Stimulated activated CD8-positive, alpha-beta memory T cell treated with anti-CD3 and anti-CD28 coated beads, Interleukin-4, amount 100 ng/mL, for 1 hour (primary cell): ENCODE data around the gene ECHDC3.

Experiments used
- DNase-seq, 2 donors: peaks; one replicate each; pipeline ENCODE4 v3.0.0-alpha.2; 2020; ENCODE audit warnings: low read depth in 2 of 2, low spot score in 1 of 2

Gene ECHDC3

DNA sequence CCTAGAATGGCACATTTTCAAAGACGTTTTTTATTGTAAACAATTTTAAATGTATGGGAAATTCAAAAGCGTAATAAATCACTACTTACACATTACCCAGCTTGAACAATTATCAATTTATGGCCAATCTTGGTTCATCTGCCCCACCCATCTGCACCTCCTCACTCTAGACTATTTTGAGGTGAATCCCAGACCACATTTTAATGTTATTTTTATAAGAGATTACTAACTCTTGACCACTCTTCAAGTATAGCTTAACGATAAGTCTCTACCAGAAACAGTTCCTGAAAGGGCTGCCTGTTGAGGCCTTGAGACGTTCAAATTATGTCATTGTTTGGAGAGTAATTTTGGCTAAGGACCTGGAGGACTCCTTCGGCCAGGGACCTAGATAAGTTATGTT is 33.2 kb downstream of the ECHDC3 start:
- DNase-seq = no peak

DNA sequence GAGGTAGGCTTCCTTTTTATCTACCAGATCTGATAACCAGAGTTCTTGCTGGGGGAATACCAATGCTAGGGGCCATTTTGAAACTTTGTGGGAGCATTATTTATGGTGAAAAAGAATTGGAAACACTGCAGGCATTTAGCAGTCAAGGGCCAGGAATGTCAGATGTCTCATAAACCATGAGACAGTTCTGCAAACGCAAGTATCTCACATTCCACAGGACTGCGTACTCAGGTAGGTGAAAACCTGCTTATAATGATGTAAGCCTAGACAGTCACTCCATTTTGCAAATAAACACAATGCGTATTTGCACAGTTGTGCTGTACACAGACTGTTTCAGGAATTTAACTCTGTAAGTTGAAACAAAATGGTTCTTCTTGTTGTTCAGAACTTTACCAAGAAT is 33.9 kb downstream of the ECHDC3 start:
- DNase-seq = no peak

DNA sequence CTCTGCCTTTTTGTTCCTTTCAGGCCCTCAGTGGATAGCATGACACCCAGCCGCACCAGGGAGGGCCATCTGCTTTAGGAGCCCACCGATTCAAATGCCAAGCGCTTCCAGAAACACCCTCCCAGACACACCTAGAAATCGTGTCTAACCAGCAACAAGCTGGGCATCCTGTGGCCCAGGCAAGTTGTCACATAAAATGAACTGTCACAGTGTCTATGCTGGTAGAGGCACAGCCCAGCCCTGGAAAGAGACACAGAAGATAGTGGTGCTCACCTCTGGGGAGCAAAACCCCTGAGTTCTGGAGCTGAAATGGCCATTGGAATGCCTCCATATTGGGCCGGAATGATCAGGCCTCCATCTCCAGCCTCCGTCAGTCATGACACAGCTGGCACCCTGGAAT is 38.9 kb downstream of the ECHDC3 start:
- DNase-seq = no peak

DNA sequence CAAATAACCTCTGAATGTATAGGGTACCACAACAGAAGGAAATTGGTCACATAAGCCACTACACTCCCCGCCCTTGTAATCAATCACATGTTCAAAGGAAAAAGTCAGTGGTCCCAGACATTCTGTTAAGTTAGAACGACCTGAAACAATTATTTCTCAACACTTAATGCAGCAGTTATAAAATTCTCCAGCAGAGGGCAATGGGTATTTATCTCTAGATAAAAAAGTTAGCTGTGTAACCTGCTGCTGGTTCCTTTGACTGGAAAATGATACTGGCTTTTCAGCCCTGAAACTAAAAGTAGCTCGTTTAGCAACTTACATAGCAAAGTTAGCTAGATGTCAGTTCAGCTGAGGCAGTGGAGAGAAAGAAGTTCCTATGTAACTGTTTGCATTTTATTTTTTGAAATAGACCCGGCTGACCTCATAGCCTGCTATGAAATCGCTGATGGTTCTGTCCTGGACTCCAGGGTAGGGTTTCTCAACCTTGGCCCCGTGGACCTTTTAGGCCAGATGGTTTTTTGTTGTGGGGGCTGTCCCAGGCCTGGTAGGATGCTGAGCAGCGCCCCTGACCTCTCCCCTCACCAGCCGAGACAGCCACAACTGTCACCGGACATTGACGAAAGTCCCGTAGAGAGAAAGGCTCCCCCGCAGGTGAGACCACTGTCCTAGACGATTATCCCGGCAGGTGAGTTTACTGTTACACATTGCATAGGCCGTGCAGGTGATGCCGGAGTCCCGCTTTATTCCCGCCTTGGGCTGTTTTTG is 40.8 kb downstream of the ECHDC3 start:
- DNase-seq = no peak

DNA sequence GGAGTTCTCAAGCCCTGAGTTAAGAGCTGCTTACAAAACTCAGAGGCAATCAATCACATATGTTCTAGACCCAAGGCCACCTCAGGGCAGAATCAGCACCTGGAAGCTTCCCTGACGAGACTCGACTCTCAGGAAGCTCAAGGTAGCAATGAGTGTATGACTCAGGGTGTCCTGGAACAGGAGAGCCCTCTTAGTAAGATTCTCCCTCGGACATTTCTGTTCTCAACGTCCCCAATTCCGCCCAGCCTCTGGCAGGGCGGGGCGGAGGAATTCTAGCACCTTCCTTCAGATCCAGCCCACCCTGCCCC is 41.3 kb downstream of the ECHDC3 start:
- no peak for DNase-seq

DNA sequence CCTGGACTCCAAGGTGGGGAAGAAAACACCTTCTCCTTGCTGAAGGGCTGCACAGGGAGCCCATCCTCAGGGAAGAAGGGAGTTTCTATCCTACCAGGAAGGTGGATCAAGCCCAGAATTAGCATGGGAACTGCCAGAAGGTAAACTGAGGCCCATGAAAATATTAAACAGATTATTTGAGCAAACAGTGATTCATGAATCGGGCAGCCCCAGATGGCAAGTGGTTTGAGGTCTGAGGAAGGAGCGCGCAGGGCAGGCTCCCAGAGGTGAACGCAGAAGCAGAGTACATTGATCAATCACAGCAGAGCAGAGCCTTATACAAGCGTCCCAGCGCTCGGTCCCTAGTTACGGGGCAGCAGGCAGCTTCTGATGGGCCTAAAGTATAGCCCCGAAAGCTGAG is 45.2 kb downstream of the ECHDC3 start:
- DNase-seq = no peak

DNA sequence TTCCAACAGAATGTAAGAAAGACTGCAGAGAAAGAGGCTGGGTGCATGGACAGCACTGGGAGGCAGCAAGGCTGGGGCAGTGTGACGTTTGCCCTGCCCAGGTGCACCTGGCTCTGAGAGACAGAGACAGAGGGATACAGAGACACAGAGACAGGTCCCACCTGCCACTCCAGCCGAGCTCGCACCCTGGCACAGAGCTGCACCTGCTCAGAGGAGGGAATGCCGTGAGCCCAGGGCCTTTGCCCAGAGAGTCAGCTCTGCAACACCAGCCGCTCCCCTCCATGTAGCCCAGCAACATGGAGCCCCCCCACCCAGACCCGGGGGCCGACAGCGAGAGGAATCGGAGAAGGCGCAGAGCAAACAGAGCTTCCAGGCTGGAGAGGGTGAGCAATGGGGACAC is 45.7 kb downstream of the ECHDC3 start:
- DNase-seq = no peak

DNA sequence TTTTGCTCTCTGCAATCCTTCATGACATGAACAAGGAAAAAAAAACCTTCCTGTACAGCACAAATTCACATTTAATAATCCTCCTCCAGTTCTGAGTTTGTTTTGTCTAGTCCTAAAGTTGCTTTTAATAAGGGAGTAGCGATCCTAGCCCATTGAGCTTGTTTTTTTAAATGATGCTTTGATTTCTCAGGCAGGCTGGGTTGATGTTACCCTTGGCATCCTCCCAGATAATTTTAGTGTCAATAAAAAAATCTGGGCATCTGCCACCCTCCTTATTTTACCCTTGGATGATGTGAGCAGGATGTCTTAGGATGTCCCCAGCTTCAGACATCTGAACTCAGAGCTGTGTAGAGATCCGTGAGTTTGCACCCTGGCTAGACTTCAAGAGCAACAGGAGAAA is 47.1 kb downstream of the ECHDC3 start:
- DNase-seq = no peak

DNA sequence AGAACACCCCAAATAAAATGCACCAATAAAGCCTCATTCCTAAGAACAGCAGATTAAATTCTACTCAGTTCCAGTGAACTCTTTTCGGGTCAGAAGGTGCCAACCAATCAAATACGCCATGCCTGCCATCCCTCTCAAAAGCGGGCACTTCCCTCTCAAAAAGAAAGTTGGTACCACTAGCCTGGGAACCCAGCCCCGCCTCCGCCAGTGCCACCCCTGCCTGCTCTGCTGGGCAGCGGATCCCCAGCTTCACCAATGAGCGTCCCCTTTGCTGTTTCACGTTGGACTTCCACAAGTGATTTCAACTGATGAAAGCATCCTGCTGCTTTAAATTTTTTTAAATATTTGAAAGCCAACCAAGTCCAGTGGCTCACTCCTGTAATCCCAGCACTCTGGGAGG is 47.8 kb downstream of the ECHDC3 start:
- no peak for DNase-seq

- no peak for DNase-seq
Observed at GRCh38 chr10:11793762-11794479, 51.7 kb downstream of the ECHDC3 start.

GRCh38 chr10:11794566-11794965 is 52.4 kb downstream of the ECHDC3 start:
- no peak for DNase-seq

DNA sequence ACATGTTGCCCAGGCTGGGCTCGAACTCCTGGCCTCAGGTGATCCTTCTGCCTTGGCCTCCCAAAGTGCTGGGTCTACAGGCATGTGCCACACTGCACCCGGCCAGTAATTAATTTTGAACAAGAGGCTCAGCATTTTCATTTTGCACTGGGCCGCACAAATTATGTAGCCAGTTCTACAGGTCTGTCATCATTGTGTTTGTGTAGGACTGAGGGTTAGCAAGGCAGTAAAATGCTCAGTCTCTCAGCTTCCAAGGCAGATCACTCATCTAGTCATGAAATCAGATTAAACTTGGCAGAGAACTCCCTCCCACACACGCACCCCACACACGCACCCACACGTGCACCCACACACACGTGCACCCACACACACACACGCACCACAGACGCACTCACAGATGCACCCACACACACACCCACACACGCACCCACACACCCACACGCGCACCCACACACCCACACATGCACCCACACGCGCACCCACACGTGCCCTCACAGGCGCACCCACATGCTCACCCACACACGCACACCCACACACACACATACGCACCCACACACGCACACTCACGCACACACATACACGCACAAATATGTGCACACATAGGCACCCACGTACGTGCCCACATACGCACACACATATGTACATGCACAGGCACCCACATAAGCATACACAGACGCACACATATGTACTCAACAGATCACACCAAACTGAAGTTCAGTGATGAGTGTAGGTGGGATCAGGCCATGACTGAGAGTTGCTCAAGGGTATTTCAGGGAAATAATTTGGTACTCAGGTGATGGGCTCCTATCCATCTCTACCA is 53.1 kb downstream of the ECHDC3 start:
- no peak for DNase-seq

- DNase-seq = no peak
Observed at GRCh38 chr10:11796474-11796873, 54.3 kb downstream of the ECHDC3 start.

DNA sequence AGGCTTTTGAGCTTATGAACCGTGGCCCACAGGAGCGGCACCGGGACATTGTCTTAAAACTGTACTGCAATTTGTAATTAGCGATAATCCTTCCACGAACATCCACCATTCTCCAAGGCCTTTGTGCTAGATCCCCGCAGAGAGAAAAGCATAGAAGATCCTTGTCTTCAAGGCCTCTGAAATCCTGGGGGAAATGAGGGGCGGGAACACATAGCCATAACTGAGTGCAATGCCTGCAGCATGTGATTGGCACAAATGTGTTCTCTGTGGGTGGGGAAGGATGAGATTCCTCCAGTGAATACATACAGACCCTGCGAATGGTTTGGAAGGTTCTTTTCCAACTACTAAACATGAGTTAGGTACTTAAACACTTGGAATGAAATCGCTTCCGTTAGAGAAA is 55.1 kb downstream of the ECHDC3 start:
- no peak for DNase-seq

GRCh38 chr10:11797847-11798633 is 55.9 kb downstream of the ECHDC3 start:
- no peak for DNase-seq

GRCh38 chr10:11798845-11799735 is 56.9 kb downstream of the ECHDC3 start:
- no peak for DNase-seq

GRCh38 chr10:11799736-11800080 is 57.5 kb downstream of the ECHDC3 start:
- DNase-seq = no peak

GRCh38 chr10:11804336-11804735 is 62.2 kb downstream of the ECHDC3 start:
- DNase-seq = no peak

- DNase-seq = no peak
Observed at GRCh38 chr10:11805792-11806191, 63.6 kb downstream of the ECHDC3 start.

DNA sequence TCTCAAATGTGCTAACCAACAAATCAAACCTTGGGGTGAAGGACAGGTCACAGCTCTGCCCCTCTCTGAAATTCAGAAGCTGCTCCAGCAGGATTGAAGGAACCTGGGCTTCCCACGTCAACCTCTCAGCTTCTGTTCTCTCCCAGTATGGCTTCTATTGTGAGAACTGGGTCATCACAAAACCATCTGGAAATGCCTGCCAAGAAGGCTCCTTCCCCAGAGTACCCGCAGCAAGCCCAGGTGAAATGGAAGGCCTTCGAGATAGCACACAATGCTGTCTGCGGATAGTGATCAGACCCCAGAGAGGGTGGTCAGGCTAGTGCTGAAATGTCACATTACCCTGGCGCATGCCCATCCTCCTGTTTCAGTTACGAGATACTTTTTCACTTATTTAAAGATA is 64.5 kb downstream of the ECHDC3 start:
- DNase-seq = no peak
